ENCODE data around the gene MBIP.
A peak's percentile ranks its signal among the peaks of the same experiment; 100 is the strongest.
"Not testable (repeated sequence)": the region's sequence is repeated elsewhere in the genome, so short reads cannot be mapped to it uniquely, and the experiment has no call there.

Gene MBIP, protein sequence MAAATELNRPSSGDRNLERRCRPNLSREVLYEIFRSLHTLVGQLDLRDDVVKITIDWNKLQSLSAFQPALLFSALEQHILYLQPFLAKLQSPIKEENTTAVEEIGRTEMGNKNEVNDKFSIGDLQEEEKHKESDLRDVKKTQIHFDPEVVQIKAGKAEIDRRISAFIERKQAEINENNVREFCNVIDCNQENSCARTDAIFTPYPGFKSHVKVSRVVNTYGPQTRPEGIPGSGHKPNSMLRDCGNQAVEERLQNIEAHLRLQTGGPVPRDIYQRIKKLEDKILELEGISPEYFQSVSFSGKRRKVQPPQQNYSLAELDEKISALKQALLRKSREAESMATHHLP

DNA sequence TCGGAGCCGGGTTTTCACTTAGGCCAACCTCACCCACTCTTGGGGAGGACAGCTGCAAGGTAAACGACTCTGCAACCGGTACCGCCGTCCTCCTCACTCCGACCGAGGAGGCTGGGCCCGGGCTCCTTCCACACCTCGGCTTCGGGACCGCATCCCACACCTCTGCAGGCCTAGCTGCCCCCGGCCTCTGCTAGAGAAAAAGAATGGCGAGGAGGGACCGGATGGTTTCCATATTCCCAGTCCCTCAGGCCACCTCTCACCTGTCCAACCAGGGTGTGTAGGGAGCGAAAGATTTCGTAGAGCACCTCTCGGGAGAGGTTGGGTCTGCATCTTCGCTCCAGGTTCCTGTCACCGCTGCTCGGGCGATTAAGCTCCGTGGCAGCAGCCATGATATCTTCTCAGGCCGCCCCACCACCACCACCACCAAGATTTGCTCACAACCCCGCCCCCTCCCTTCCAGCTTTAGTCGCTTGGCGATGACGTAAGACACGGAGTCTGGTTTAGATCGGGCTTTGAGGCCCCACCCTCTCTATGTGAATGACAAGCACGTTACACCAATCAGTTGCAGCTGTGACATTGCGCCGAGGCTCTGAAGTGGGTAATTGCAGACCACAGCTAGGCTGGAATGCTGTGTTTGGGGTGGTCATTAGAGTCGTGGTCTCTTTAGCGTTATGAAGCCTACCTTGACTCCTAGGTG is at the start of gene MBIP:
Gene MBIP, minus strand, starts transcription at position 438 of the 697 bp plus-strand sequence. Its CDS starts 49 bp downstream, at position 389.
- peak; percentile 100 for DNase-seq

DNA sequence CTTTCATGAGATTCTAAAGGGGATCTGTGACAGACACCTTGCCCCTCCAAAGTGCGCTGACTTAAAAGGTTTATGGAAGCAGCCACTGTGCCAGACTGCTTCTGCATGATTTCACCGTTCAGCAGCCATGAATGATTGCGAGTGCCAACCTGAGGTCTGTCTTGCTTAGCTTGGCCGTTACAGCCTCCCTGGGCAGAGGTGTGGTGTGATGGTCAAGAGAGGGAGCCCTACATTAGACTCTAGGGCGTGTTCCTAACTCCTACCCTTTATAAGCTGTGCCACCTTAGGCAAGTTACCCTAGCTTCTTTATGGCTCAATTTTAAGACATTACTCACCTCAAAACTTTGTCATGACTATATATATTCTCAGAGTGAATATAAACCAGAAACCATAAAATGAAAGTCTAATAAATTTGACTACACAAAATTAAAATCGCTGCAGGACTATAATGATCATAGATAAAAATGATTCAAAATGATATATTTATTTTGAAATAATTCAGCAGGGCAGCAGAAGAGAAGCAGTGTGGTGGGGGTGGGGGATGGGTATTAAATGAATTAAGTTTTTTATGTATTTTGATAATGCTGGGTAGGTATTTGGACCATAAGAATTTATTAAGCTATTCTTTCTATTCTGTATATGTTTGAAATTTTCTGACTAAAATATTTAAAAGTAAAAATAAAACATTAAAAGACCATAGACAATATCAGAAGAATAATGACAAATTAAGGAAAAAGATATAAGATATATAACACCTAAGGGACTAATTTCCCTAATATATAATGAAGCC is 47.7 kb upstream of the MBIP start:
- no peak for DNase-seq

DNA sequence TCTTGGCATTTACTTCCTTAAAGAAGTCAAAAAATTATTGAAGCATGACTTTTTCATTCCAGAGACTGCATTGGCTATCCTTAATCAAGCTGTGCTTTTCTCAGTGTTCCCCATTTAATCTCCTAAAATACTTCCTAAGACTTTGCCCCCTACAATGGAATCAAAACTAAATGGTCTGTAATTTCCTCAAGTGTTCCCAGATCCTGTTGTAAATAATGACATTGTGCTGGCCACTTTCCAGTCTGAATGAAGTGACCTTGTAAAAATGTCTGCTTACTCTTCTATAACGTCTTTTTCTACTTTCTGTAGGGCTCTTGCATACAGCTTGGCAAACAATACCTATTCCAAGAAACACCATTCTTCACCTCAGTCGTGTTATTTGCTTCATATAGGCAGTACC is 45.3 kb upstream of the MBIP start:
- DNase-seq, result peak in 1 of 2 experiments; percentile 10

DNA sequence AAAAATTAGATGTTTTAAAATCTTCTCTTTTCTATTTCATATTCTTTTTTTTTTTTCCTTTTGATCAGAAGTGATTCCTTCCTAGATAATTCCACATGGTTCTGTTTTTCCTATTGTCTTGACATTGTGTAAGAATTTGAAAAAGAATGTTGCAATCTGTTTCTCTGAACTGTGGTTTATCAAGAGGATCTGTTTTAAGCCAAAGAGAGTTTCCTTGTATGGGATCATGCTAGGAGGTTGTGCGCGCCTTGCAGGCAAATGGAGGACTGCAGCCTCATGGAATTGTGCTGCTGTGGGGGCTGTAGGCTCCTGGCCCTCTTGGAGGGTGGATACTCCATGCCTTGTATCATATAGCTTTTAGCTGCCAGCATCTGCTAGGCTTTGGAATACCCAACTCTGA is 43.3 kb upstream of the MBIP start:
- peak in 1 of 2 experiments; percentile 16 for DNase-seq

DNA sequence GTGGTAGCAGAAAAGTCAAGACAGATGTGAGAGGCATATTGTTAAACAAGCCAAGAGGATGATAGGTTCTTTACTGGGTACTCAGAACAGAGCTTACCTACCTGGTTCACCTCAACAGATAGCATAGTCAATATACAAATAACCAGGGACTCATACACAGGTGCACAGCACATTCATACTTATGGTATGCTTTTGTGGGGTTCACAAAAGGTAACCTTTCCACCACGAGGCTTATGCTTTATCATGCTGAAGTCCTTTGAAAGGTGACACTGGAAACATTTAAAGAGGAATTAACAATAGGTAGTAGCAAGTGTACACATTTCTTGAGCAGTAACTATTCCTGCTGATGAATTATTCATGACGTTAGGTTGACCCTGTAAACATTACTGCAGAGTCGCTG is 42.2 kb upstream of the MBIP start:
- no peak for DNase-seq

DNA sequence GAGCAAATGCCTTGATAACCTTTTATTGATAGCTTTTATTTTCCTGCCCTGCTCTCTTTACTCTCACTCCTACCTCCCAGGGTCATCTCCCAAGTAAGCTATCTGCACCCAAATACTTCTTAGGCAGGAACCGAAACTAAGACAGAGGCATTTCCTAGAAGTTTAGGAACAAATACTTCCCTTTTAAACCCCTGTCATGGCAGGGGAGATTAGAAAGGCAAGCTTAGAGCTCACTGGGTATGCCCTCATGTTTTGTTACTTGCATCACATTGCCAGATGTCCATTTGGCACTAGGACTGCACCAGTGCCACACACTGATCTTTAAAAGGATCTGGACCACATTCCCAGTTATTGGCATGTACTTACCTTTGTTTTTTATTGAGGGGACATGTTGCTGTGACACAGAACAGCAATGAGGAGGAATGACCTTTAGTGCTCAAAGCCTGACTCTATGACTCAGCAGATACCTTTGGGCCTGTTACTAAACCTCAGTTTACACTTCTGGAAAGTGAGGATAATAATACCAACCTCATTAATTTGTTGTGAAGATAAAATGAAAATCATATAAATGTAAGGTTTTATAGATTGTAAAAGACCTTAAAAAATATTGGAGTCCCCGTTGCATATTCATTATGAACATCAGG is 40.9 kb upstream of the MBIP start:
- no peak for DNase-seq

DNA sequence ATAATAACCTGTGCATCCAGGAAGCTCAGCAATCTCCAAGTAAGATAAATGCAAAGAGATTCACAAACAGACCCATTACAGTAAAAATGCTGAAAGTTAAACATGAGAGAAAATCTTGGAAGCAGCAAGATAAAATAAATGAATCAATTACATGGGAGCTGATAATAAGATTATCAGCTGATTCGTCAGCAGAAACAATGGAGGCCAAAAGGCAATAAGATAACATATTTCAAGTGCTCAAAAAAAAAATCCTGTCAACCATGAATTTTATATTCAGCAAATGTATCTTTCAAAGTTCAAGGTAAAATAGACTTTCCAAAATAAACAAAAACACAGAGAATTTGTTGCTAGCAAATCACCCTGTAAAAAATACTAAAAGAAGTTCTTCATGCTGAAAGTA is 36.4 kb upstream of the MBIP start:
- no peak for DNase-seq

DNA sequence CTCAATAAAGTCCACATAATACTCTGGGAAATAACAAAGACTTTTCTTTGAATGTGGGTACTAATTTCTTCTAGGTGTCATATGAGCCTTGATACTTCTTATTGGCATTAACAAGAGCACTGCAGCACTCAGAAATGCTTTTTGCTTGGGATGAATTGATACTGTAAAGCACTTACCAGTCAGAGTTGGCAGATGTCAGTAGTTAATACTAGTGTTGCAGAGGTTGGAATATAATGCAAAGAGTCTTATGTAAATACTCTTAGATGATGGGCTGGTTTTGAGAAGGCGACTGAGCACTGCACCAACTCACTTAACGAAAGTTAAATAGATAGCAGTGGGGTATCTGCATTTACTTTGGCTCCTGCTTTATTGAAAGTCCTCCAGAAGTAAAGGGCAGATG is 25.6 kb upstream of the MBIP start:
- peak; percentile 91 to 99 for DNase-seq

DNA sequence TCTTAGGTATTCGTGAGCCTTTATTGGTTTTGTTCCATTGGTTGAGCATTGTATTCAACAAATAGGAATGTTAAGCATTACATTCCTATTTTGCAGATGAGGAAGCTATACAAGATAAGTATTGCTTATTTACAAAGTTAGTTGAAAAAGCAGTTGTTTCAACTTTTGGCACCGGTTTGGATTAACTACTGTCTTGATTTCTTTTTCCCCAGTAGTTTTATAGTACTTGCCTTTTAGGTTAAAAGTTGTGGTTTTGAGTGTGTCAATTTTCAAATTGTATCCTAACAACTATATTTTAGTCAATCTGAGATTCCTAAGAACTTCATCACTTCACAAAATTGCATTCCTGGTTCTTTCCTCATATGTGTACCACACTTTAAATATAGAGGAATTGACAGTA is 23.8 kb upstream of the MBIP start:
- no peak for DNase-seq

DNA sequence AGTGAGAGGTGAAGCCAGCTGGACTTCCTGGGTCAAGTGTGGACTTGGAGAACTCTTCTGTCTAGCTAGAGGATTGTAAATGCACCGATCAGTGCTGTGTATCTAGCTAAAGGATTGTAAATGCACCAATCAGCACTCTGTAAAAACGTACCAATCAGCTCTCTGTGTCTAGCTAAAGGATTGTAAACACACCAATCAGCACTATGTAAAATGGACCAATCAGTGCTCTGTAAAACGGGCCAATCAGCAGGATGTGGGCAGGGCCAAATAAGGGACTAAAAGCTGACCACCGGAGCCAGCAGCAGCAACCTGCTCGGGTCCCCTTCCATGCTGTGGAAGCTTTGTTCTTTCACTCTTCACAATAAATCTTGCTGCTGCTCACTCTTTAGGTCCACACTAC is 21.4 kb upstream of the MBIP start:
- not testable (repeated sequence) for DNase-seq

DNA sequence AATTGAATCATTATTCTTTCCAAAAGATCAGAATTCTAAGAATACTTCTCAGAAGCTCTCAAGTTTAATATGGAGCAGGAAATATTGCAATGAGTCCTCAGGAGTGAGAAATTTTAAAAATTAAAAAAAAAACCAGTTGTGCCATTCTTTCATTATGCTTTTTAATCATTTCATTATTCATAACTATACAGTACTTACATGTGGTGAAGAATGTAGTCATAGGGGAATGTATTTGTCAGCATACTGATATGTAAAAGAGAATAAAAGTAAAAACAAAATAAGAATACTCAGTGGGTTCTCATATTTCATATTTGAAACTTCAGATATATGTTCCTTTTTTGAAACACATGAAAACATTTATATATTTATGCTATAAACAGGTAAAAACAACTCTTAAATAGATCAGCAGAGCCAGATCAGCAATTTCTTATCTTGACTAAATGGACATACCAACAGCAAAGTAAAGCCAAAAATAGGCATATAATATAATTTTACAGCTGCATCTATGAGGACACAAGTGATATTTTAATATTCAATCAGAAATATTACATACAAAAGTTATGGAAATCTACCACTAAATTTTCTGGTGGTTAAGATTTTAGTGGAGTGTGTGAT is 19.9 kb upstream of the MBIP start:
- DNase-seq, result no peak

DNA sequence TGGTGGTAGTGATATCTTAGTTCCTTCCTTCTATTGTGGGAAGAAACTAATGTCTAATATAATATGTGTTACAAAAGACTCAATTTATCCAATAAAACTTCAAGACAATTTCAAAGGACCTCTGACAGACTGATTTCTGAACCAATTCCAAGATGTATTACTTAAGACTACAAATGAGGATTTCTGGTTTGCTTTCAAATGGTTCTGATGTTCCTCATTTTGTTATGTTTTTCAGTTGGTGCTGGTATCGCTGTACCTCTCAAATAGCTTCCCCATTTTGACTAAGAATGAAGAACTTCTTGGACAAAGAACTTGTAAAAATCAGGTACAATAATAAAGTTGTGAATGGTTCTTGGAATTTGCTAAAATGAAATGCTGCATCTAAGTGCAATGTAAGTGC is 19.4 kb upstream of the MBIP start:
- no peak for DNase-seq

DNA sequence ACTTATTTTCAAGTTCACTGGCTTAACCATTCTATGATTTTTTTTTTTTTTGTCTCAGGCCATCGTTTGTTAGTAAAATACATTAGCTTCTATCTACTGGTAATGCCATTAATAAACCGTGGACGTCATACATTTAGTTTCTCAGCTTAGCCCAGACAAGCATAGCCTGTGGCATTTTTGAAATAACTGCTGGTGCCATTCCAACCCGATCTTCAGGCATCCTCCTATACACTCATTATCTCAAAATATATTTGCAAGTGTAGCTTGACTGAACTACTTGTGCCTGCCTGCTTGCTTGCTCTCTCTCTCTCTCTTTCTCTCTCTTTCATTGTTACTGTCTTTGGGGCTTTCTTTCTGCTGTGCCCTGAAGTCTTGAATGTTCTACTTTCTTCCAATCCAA is 12.7 kb upstream of the MBIP start:
- DNase-seq, result no peak

DNA sequence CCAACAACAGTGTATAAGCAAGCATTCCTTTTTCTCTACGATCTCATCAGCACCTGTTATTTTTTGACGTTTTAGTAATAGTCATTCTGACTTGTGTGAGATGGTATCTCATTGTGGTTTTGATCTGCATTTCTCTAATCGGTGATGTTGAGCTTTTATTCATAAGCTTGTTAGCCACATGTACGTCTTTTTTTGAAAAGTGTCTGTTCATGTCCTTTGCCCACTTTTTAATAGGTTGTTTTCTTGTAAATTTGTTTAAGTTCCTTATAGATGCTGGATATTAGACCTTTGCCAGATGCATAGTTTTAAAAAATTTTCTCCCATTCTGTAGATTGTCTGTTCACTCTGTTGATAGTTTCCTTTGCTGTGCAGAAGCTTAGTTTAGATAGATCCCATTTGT is 7.1 kb upstream of the MBIP start:
- not testable (repeated sequence) for DNase-seq

DNA sequence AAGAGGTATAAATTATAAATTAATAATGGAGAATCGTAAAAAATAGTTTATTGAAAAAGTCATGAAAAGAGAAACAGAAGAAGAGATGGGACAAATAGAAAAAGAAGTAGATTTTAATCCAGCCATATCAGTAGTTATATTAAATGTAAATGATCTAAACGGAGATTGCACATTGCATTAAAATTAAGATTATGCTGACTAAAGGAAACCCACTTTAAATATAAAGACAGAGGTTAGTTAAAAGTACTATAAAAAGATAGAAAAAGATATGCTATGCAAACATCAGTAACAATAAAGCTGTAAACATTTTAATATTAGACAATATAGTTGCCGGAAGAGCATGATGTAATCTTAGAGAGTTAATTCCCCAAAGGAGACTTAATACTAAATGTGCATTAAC is 5.4 kb upstream of the MBIP start:
- DNase-seq, result no peak

DNA sequence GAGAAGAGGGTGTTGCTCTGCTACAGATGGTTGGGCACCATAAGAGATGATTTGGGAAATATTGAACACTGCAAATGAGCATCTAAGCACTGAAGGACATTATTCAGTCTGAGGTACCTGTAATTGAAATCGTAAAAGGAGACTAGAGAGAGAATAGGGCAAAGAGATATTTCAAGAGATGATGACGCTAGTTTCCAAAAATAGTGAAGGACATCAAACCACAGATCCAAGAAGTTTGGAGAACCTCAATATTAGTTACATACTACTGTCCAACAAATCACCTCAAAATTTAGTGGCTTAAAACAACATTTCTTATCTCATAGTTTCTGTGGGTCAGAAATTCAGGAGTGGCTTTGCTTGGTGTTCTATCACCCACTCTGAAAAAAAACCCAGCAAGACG is 4.5 kb upstream of the MBIP start:
- DNase-seq, result no peak

DNA sequence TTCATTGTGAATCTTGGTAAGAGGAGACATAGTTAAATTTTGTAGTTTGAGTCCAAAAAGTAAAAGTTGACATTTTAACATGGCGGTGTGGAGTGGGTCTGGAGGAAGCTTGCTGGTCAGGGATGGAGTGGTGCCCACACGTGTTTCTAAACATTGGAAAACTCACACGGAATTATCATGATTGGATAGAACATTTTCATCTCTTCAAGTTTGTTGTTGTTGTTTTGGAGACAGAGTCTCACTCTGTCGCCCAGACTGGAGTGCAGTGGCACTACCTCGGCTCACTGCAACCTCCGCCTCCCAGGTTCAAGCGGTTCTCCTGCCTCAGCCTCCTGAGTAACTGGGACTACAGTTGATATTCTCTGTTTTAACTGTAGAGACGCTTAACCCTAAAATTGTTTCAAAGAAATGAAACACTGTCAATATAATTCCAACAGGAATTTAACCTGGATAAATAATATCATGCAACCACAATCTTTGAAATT is 502 bp upstream of the MBIP start:
- DNase-seq, result no peak

DNA sequence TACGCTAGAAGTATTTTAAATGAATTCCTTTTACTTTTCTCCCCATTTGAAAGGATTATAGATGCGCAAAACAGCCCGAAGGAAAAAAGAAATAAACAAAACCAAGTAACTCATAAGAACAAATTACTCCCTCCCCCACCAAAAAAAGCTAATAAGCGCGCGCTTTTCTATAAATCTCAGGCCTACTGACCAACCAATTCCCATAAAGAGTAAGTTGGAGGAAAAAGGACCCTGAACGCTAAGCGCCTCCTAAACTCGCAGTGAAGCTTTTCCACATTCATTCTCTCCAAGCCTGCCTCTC is 588 bp downstream of the MBIP start:
- DNase-seq, result no peak

DNA sequence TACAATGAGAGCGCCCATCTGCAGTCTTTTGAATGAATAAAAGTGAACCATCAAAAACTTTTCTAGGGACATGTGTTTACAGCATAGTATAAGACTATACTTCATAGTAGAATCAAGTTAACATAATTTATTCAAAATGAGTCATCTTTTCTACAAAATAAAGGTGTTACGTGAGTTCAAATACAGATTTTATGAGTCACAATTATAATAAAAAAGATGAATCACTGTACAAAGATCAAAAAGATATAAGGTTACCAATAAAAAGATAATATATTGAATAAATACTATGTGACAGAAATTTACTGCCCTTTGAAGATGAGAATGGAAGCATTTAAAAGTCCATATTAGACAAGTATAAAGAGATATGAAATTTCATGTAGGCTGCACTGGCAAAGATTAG is 2.8 kb downstream of the MBIP start:
- no peak for DNase-seq

DNA sequence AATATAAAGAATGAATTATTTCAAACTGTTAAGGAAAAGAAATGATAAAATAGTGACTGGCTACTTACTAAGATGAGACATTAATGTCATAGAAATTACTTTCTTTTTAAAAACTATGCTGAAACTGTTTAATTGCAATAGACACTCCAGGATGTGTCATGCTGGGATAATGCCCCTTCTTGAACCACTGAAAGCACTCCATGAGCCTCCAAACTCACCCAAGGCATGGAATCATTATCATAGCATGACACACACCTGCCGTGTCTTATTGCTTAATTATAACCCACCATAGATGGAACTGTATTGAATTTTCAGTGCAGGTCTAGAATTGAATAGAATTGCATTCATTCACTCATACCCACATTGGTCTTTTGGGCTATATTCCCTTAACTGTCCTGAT is 4.3 kb downstream of the MBIP start:
- DNase-seq, result peak in 1 of 2 experiments; percentile 31

DNA sequence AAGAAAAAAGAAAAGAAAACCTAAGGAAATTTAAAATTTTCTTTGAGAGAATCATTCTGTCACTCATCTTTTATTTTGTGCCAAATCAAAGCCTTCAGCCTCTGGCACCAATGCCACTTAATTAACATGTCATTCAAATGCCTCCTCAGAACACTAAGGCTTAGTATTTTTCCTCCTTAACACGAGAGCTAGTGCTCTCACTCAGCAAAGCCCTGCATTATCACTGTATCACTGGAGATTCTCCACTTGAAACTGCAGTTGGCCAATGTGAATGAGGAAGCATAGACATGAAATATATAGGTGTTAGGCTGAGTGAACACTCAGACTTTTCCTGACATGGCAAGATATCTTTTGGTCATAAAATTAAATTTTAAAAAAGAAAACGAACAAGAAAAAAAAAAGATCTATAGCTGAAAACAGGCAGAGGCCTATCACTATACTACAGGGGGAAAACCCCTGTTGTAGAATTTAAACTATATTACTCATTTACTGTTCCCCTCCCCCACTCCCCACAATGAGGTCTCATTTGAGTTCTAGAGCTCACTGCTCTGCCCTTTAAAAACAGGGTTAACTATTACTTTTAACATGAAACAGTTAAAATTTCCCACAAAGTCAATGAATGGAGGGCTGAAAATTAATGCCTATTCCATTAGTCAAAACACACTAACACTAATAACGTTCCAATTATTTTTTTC is 5.1 kb downstream of the MBIP start:
- peak; percentile 29 to 49 for DNase-seq

DNA sequence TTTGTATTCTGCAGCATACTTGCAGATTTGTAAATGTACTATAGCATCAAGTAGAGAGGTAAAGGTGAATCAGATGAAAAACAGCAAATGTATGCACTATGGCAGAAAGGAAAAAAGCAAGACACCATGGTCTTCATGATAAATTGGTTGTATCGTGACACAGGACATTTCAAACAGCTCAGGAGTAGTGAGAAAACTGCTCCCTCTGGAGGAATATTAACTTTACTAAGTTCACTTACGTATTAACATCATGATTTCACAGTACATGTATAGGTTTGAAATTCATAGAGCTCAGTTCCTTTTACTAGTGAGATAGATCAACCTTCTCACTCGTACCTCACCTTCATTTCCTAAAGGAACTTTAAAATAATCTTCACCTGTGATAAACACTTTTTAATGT is 6.5 kb downstream of the MBIP start:
- DNase-seq, result peak in 1 of 2 experiments; percentile 30
